Esophagus squamous epithelium (tissue), 4 donors: ENCODE measurements around the gene CALHM6.

Experiments
- CTCF ChIP-seq, 6 experiments: fragments of 450-650 bp in 4 of 6; fragments of 200-600 bp in 2 of 6; sonication (generic) in 2 of 6; IDR thresholded peaks; one replicate each; pipeline ENCODE4 v1.5.1; 2016 to 2019; ENCODE audit warnings: antibody characterized with exemption in 6 of 6, mild to moderate bottlenecking in 4 of 6, moderate library complexity in 4 of 6
- POLR2A ChIP-seq, 4 donors: fragments of 450-650 bp; IDR thresholded peaks; one replicate each; pipeline ENCODE4 v1.6.1; 2017; ENCODE audit warnings: antibody characterized with exemption in 4 of 4, mild to moderate bottlenecking in 4 of 4, moderate library complexity in 3 of 4

GRCh38 chr6:116483616-116484015 is 22.4 kb downstream of the CALHM6 start:
- no peak for TF ChIP-seq CTCF (IDR thresholded peaks at IDR 0.05)
- TF ChIP-seq POLR2A (IDR thresholded peaks at IDR 0.05) = no peak
